Transverse colon (tissue), 3 donors: ENCODE measurements around the gene SCG3.

Experiments used
- CTCF ChIP-seq, 5 experiments: fragments of 200-600 bp in 3 of 5; fragments of 450-650 bp in 2 of 5; sonication (generic) in 3 of 5; IDR thresholded peaks; 1 replicate in 2 of 5; 2 replicates in 3 of 5; pipeline ENCODE4 v1.5.1; 2016 to 2017; ENCODE audit warnings: antibody characterized with exemption in 5 of 5, inconsistent platforms in 3 of 5, mild to moderate bottlenecking in 2 of 5, moderate library complexity in 1 of 5
- EP300 ChIP-seq: sonication (generic); formaldehyde crosslinking; IDR thresholded peaks from one replicate; pipeline ENCODE4 v1.6.1; 2017; ENCODE audit warnings: antibody characterized with exemption, low read depth

- TF ChIP-seq EP300 = no peak
- TF ChIP-seq CTCF (IDR thresholded peaks at IDR 0.05) = no peak
Measured at GRCh38 chr15:51678096-51678495, 3.2 kb upstream of the SCG3 start.
